Measurements from ENCODE around the gene MACROH2A1.

Gene MACROH2A1

GRCh38 chr5:135287551-135287950, 111.5 kb downstream of the MACROH2A1 start:
- no peak for TF ChIP-seq YY1 (IDR thresholded peaks at IDR 0.05; ENCODE audit: low read depth)
- TF ChIP-seq TAF1 (IDR thresholded peaks at IDR 0.05; ENCODE audit: low read depth): no peak
- no peak for TF ChIP-seq CEBPB (IDR thresholded peaks at IDR 0.05)
- no peak for TF ChIP-seq RAD21 (IDR thresholded peaks at IDR 0.05; ENCODE audit: low read depth)

Data from Ishikawa (cell line).